NCI-H1048 (cell line): ENCODE results near the gene RREB1.

Experiments
- DNase-seq: peaks from one replicate; lab custom pipeline; 2025; lab: John Stamatoyannopoulos, UW

The RREB1 gene

DNA sequence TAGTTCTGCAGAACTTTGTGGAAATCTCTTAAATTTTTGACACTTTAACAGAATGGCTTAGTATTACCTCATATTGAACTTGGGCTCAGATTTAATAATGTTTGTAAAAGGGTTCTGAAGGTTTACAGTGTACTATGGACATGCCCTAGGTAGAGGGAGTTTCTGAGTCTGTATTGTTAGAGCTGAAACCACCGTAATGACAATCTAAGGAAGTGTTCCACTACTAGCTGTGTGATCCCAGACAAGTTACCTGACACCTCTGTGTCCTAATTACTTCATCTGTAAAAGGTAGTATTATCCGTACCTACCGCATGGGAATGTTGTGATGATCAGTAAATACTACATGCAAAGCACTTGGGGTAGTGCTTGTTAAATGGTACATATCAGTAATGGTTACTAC lies 86.9 kb downstream of the RREB1 start:
- no peak for DNase-seq

DNA sequence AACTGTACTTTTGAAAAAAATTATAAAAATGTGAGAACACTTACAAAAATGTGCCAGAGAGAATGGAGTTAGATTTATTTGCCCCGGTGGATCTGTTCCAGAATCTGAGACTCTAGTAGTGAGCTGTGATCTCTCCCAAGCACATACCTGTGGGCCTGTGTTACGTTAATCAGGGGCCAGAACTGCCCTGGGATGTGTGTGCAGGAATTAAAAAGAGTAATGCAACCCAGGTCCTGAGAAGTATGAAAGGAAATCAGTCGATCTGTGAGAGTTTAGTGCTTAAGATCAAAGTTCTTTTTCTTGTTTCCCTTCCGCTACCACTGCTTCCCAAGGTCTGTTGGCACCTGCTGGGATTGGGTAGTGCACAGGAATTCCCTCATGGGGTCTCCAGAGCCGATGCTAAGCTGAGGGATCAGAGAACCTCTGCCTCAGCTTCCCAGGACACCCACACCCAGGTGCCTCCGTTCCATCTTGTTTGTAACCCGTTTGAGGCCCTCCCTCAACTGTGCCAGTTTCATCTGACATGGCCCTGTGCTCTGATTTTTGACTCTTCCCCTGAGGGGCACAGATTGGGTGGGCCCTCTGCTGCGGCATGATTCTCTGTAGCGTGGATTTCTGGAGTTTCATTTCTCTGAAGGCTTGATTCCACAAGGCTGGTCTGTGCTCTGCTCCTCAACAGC lies 87.7 kb downstream of the RREB1 start:
- no peak for DNase-seq

DNA sequence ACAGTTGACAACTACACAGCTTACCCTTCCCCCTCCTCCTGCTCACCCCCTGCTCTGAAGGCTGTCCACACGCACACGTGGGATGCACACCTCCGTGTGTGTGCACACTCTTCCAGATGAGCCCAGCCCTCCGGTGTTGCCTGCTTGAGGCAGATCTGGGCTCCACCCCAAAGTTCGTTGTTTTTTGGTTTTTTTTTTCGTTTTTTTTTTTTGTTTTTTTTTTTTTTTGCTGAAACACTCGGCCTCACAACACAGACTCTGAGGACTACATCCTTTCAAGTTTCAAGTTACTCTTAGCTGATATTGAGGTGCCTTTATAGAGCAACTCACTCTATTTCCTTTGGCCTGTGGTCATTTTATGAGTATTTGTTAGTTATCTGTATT lies 88.2 kb downstream of the RREB1 start:
- DNase-seq = no peak

DNA sequence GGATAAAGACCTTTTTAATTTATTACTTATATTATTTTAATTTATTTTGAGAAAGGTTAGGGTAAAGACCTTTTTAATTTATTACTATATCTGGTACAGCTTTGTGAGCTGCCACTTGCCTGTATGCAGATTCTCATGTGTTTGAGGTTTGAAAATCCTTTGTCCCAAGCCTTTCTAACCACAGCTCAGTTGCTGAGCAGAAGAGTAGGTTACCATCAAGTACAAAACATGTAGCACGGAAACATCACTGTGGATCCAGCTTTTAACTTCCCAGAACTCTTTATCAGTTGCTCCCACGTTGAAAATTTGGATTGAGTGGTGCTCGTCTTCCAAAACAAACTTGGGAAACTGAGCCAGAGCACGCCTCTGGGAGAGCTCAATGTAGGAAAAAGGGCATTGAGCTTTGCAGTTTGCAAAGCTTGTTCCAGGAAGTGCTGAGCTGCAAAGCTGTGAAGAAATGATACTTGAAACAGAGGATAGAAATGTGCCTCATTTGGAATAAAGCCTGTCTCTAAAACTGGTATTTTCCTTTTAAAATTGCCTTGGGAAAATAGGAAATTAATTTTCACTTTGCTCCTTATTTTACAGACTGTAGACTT lies 89.0 kb downstream of the RREB1 start:
- DNase-seq = no peak

DNA sequence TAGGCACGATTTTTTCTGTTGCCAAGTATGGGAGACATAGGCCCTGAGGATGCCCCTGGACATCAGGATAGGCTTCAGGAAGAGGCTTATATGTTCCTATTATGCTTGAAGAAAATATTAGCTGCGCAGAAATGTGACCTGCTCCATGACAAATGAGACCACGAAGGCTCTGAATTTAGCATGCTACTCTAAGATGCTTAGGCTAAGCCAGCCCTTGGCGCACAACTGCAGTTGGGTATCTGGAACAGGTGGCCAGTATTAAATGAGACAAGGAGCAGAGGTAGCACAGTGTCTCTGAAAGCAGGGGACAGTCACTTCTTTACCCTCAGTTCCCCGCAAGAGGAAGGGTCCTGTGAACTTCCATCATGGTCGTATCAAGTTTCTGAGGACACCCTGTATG lies 90.0 kb downstream of the RREB1 start:
- no peak for DNase-seq

DNA sequence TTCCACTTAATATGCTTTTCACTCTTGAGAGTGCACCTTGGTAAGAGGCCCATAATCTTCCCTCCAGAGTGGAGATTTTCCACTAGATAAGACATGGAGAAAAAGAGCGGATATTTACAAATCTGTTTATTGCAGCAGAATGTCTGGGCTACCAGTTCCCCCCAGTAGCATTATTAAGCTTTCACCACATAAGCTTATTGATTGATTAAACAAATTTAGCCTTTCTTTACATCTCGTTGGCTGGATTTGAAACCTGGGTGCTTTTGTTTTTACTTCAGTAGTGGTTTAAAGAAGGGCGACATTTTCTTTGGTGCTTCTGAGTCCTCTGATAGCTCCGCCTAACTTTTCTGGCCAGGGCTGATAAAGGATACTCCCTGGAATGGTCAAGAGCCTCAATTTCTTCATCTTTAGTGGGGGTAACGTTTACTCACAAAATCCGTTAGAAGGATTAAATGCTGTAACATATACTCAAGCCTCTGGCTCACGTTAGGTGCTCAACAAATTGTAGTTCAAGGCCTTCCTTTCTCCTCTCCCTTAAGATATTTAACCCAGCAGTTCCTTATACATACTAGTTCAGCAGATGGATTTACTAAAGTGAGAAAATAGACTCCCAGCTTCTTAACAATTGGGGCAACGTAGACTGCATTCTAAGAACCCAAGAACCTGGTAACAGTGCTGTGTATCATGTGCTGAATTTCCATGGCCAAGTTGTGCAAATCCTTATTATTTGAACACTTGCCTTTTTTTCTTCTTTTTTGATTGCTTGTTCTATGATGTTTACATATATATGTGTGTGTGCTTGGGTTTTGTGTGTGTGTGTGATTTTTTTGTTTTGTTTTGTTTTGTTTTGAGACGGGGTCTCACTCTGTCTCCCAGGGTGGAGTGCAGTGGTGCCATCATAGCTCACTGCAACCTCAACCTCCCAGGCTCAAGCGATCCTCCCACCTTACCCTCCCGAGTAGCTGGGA lies 91.4 kb downstream of the RREB1 start:
- DNase-seq = no peak

DNA sequence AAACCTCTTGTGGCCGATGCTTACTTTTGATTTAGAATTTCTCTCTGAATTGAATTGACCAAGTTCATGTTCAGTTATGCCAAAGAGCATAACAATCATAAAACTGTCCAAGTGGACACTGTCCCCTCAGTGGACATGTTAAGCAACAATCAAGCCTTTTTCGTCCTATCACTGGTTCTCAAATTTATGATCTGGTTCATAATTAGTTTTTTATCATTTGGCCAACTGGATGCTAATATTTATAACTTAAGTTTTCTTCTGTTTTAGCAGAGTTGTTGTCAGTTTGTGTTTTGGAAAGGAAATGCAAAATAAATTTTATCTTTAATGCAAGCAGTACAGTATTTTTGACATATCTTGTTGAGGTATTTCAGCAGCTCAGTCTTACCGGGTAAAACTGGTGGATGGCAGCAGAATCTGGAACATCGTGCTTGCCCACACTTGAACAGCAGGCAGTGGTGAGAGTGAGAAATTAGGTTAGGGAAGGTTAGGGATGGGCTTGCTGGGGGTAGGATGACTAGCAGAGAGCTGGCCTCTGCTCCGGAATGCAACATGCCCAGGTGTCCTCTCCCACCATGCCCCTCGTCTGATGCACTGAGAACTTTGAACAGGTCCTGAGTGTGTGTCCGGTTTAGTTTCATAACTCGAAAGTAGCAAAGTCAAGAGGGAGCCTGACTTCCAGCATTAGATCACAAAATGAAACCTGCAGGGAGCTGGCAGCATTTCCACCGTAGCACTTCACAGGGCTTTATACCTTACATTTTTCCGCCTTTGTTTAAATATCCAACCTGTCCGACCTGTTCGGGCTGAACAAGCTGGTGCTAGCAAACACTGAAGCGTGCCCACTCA lies 93.1 kb downstream of the RREB1 start:
- no peak for DNase-seq

DNA sequence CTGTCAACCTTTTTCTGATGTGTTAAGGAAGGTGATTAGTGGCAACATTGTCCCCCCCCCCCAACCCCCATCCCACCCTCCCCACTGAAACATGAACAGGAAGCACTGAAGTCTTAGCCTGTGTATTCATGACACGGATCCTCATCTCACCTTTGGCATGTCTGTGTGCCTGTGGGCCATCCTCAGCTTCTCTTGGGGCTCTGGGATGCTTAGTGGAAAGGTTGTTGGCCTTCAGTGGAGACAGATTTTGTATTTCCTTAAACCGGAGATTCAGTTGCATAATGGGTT lies 93.6 kb downstream of the RREB1 start:
- no peak for DNase-seq

DNA sequence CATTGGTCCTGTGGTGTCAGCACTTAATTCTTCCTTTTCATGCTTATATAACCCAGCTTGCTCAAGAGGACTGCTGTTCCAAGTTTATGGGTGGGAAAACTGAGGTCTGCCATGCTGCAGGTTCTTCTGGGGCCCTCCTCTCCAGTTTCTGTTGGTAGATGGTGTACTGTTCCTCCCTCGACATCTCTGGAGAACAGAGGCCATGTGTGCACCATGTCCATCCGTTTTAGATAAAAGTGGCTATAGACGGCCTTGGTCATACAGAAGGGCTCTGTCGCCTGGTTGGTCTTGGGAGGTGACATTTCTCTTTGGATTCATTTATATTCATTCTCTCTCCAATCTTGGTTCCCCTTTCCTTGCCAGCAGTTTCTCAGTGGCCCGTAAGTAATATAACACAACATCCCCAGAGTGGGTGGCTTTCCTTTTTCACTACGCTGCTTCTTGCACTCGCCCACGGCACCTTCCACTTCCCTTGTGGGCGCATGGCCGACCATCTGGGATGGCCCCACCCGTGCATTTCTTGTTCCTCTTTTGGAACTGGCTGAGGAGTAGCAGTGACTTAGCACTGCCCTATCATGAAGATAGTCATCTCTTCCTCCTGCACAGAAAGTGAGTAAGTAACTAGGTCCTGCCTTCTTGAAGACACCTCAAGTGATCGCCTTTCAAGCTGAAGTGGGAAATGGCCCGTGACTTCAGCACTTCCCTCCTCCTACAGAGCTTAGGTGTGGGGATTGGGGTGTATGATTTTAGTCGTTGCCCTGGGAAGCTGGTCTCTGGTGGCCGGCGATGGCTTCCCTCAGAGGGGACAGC lies 94.2 kb downstream of the RREB1 start:
- no peak for DNase-seq

DNA sequence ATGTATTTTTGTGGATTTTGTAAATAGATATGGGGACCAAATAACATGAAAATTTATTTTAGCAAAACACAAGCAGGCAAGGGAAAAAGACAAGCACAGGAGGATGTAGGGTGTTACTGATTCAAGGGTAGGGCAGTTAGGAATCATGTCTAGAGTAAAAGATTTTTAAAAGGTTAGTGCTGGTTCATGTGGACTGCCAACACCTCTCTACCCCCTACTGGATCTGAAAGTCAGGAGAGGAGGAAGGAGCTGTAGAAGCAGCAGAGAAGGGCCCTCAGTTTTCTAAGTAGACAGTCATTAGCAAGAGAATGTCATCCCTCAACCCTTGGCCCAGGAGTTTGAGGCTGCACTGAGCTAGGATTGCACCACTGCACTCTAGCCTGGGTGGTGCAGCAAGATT lies 95.2 kb downstream of the RREB1 start:
- DNase-seq = no peak

DNA sequence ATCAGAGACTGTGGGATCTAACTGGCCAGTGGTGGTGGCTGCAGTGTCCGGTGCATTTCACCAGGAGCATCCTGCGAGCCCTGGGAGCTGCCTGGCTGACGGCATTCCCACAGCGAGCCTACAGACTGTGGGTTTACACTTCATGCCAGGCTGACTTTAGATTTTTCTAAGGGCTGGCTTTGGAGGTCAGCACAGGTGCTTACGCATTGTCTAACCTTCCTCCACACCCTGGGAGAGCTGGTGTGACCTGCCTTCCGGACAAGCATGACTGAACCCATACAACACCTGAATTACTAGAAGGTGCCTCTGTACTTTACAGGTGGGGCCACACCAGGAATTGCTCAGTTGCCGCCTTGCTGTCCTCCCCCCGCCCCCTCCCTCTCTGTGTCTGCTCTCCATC lies 96.2 kb downstream of the RREB1 start:
- DNase-seq = no peak

DNA sequence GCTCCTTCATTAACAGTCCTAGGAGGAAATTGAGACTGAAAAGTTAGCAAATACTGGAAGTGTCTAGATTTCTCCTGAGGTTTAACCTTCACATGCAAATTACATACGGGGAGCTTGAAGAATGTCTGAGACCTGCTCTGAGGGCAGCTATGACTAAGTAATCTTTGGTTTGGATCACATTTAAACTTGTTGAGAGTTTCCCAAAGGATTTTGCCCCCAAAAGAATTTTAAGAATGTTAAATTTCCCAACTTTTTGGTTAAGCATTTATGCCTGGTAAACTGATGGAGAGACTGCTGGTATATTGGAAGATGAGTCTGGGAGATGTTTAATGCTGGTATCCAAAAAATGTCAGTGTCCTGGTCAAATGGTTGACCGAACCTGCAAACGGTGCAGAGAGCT lies 97.0 kb downstream of the RREB1 start:
- DNase-seq = no peak

DNA sequence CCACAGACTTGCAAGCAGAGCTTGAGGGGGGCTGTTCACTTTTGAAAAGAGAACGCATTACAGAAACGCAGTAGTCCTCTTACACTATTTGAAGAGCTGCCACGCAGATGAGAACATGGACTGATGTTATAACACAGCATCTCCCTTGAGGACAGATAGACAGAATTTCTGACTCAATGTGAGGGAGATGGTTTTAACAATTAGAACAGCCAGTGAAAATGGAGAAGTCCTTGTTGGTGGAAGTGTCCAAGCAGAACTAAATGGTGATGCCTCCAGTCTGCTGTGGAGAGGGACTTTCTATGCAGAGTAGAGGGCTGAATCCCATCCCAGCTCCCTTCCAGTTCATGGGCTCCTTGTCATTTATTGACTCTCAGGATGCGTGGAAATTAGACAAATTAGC lies 100.0 kb downstream of the RREB1 start:
- DNase-seq = no peak

DNA sequence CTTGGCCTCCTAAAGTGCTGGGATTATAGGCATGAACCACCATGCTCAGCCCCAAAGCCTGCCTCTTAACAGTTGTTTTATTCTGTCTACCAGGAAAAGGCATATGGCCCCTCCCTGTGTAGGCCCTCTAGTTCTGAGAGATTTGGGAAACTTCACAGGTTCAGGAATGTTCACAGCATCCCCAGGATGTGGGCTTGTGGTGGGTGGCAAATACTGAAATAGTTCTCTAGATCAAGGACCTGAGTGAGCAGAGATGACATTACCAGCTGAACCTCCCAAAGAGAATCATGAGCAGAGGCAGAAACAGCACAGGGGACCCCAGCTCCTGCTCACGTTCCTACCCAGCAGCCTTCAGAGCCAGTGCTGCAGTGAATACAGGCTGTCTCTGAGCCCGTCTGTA lies 105.7 kb downstream of the RREB1 start:
- no peak for DNase-seq

DNA sequence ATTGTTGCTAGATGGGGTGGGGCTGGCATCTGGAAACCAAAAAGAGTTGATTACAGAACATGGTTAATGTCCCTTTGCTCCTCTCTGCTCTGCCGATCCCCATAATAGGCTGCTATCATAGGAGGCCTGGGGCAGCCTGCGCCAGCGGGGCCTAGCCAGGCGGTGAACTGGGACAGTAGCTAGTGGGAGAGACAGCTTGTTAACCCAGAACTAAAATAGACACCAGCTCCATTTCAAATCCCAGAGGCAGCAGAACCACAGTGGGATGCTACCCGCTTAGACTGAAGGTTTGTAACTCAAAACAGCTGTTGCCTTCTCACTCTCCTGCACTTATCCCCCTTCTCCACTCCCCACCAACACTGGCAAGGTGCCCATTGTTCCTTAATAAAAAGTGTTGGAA lies 106.7 kb downstream of the RREB1 start:
- no peak for DNase-seq

DNA sequence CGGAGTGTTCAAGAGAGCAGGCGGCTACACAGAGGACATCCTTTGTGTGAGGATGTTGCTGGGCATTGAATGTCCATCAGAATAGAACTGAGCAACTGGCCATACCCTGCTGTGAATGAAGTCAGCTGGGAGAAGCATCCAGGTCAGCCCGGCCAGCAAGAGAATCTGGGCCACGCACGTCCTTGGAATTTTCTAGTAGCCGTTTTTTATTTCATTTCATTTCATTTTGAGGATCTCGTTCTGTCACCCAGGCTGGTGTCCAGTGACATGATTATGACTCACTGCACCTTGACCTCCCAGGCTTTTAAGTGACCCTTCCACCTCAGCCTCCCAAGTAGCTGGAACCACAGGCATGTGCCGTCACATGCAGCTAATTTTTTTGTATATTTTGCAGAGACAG lies 107.4 kb downstream of the RREB1 start:
- DNase-seq = no peak

DNA sequence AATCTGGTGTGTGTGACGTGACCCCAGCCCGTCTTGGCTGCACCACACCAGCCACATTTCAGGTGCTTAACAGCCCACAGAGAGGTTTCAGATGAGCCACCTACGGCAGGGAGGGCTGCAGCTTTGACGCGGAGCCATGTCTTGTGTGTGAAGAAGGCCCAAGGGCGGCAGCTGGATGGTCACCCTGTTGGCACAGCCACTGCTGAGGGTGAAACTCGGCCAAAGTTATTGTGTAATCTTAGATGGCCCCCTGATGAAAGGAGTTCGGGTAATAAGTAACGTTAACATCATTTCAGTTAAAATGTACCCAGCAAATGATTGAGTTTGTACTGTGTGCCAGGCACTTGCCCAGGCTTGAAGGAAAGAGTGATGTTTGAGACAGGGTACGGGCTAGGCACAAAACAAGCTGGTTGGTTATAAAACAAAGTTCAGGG lies 108.1 kb downstream of the RREB1 start:
- DNase-seq = no peak

DNA sequence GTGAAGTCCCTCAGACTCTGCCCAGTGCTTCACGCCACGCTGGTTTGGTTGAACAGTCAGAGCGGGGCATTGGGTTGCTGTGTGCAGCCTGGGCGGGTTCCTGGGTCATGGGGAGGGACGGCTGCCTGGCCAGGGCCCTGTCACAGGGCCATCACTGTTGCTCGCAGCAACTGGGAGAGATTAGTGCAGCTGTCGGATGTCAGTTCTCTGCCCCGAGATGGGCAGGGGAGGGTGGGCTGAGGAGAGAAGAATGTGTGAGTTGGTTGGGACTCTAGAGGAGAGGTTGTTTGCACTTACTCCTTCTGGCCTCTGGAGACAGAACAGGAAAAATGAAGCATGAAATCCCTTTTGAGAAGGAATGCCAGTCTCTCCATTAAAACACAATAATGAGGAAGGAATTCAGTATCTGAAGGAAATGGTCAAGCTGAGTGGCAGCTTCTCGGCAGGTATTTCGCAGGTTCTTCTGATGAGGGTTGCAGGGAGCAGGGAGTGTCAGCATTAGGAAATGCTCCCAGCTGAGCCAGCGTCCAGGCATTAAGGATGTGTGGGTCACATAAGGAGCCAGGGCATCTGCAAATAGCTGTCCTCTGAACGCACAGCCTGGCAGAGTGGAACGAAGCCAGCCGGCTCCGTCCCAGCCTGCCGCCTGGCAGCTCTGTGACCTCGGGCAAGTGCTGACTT lies 109.3 kb downstream of the RREB1 start:
- no peak for DNase-seq

DNA sequence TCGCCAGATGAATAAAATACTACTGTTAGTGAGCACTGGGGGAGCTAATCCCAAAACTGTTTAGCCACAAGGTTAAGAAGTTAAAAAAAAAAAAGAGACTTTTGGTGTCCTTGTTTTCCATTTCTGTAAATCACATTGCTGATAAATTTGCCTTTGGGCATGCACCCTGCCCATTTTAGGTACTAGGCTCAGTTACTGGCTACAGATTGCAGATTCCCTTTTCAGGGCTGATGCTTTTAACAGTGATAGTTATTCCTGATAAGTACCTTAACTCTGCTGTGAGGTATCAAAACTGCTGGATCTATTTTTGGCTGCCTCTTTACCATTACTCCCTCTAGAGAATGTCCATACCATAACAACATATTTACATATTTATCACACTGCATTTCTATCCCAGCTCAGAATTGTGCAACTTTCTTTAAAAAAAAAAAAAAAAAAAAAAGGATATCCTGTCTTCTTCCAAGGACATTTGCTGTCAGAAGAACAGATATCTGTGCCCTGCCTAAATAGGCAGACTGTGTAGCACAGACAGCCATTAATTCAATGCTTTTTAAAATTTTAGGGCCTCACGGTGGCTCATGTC lies 110.7 kb downstream of the RREB1 start:
- no peak for DNase-seq

DNA sequence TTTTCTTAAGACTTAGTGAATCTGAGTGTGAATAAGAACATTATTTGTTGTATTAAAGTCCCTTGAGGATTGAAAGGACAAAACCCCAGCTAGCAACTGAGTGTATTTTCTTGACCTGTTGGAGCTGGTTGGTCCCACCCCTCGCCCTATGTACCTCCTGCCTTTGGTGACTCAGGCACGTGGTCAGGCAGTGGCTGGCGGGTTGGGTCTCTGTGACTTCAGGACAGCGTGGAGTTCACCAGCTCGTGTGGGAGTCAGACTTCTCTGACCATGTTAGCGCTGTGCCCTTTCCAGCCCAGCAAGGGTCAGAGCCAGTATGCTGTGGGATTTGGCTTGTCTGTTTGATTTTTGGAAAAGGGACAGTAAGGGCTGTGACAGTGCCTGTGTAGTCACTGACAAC lies 111.5 kb downstream of the RREB1 start:
- DNase-seq = no peak

DNA sequence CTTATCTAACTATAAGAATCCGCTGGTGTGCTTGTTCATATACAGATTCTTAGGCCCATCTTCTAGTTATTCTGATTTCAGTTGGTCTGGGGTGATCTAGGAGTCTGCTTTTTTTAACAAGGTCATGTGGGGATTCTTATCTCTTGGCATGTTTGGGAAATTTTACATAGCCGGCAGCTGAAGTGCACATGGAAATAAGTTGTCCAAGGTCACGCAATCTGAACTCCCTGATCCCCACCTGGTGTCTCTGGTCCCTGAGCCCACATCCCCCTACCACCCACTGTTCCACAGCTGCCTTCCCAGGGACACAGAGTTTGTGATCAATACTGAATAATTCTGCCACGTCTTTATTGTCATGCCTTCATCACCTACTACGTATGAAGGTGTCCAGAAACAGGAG lies 114.4 kb downstream of the RREB1 start:
- DNase-seq = no peak
